Activated CD4-positive, alpha-beta T cell treated with anti-CD3 and anti-CD28 coated beads for 4 hours (primary cell): Measurements from ENCODE around the gene EBF3.

Experiments
- DNase-seq, 2 donors: peaks; one replicate each; pipeline ENCODE4 v3.0.0-alpha.2; 2020

Gene EBF3

DNA sequence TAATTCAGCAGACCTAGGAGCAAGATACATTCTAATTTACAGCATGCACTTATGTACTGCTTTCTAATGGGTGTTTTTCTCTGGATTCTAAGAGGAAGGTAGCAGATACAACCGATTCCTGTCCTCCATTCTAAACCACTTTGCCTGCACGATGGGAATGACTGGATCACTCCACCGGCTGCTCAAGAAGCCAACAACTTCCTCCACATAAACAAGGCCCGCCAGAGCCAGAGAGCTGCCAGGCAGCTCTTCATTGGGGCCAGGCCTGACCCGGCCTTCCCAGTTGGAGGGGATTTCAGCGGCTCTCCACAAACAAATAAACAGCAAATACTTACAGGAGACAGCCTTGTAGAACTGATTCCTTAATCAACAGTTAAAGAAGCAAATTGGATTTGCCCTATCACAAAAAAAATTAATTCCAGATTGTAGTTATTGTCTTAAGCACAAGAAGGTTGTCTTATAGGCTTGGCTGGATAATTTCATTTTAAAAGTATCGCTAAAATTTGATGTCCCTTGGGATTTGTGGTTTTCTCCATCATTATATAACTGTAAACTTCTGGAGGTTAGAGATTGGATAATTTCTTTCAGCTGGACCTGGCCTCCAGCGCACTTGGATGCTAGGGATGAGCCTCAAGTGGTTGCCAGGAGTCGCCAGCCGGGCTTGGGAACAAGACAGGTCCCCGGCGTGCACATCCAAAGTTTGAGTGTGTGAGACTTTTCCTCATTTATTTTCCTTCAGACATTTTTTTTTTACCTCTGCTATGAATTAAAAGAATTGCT, 20.9 kb downstream of the EBF3 start:
- no peak for DNase-seq

- no peak for DNase-seq
Measured at GRCh38 chr10:129942391-129942790, 21.7 kb downstream of the EBF3 start.

GRCh38 chr10:129942019-129942277, 22.1 kb downstream of the EBF3 start:
- DNase-seq, result no peak

DNA sequence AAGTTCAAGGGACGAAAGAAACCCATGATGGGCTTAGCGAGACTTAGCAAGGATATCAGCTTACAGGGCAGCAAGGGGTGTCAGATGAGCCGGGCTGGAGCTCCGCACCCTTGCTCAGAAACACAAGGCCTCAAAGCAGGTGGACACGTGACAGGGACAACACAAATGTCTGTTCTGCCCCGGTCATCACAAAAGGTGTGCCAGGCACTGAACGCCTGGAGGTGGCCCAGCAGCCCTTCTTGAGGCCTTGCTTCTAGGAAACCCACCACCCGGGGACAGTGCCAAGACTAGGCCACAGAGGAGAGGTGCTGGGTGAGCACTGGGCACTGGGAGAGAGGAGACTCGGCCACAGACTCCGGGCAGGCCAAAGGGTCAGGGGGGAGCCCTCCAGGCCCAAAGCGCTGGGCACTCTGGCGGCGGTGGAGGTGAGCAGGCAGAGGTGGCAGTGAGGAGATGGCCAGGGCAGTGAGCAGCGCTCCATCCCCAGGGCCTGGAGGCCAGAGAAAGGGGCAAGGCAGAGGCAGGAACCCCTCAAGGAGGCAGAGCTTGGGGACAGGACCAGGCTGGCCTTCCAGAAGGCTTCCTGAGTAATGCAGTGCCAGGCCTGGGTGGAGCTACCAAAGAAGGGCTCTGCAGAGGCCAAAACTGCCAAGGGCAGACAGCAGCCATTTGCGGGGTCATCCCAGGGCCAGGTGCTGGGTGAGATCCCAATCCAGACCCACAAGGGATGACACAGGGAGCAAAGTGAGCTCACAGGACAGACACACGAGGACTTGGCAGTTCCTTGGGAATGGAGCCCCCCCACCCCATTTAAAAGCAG, 22.7 kb downstream of the EBF3 start:
- DNase-seq, result no peak

GRCh38 chr10:129940617-129941198, 23.4 kb downstream of the EBF3 start:
- no peak for DNase-seq

- DNase-seq, result no peak
Measured at GRCh38 chr10:129939416-129940275, 24.4 kb downstream of the EBF3 start.

- no peak for DNase-seq
Measured at GRCh38 chr10:129938460-129938859, 25.6 kb downstream of the EBF3 start.

DNA sequence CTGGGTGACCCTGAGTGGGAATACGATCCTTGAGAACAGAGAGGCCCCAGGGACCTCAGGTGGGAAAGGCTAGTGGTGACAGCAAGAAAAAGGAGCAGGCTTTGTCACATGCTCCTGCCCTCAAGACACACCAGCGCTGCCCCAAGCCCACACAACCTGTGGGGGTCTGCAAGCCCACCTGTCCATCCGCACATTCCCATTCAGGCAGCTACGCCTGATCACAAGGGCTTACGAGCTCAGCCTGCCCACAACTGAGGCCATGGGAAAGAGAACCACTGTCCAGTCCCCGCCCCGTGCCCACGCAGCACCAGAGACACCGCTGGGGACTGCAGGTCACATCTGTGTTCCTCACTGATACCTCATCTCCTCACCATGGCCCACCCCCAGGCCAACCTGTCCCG, 26.7 kb downstream of the EBF3 start:
- DNase-seq, result no peak

- DNase-seq, result no peak
Measured at GRCh38 chr10:129936923-129937300, 27.2 kb downstream of the EBF3 start.

- DNase-seq, result no peak
Measured at GRCh38 chr10:129936266-129936922, 27.7 kb downstream of the EBF3 start.

DNA sequence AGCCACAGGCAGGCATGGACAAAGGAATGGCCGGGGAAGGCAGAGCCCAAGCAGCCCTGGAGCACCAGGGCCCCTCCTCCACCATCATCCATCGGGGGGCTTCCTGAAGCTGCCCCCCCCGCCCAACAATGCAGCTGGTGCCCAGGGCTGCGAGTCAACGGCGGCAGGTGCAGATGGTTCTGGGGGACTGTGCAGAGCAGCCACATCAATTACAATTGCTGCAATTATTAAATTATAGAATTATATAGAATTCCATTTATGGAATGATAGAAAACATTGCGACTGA, 28.3 kb downstream of the EBF3 start:
- no peak for DNase-seq

- no peak for DNase-seq
Measured at GRCh38 chr10:129935102-129935866, 28.8 kb downstream of the EBF3 start.

GRCh38 chr10:129934196-129934925, 29.7 kb downstream of the EBF3 start:
- DNase-seq, result no peak

DNA sequence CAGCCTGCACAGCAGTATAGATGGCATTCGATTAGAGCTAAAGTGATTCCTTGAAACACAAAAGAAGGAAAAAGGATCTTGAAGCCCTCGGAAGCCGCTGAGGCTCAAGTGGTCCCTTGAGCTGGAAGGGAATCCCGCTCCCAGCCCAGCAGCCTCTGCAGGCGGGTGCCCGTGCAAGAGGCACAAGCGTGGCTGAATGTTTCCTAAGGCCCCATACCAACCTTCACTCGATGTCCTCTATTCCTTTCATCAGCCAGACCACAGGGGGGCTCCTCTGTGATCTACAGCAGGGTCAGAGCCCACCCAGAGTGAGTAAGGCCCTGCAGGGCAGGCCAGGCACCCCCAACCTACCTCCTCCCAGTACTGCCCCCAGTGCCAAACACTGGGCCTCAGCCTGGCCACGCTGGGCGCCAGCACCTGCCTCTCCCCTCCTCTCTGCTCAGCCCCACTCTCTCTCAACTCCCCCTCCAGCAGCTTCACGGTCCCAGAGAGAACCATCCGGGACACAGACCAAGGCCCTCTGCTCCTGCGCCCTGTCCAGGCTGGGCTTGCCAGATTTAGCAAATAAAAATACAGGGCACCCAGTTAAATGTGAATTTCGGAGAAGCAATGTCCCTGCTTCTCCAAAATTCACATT, 30.5 kb downstream of the EBF3 start:
- DNase-seq, result no peak

GRCh38 chr10:129932751-129933433, 31.2 kb downstream of the EBF3 start:
- DNase-seq, result no peak

- DNase-seq, result no peak
Measured at GRCh38 chr10:129932182-129932581, 31.9 kb downstream of the EBF3 start.

DNA sequence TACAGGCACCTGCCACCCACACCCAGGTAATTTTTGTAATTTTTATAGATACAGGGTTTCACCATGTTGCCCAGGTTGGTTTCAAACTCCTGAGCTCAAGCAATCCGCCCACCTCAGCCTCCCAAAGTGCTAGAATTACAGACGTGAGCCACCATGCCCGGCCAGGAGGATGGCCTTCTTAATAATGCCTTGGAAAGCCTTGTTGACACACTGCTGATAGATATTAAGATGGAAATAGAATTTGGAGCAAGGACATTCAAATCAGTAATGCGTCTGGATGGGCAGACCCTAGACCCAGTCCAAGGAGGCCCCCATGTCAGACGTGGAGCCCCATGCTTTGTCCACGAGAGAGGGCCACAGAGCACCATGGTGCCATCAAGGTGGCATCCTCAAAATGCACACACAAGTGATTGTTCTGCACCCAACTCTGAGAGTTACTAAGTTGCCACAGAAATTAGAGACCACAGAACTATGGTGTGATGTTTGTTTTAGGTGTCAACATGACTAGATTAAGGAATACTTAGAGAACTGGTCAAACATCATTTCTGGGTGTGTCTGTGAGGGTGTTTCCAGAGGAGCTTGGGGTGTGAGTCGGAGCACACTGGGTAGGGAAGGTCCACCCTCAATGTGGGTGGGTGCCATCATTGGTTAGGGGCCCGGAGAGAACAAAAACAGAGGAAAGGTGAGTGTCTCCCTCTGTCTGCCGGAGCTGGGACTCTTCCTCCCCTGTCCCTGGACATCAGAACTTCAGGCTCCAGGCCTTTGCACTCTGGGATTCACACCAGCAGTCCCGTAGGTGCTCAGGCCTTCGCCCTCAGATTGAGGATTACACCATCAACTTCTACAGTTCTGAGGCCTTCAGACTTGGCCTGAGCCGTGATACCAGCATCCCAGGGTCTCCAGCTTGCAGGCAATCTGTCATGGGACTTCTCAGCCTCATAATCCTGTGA, 34.5 kb downstream of the EBF3 start:
- DNase-seq, result no peak

DNA sequence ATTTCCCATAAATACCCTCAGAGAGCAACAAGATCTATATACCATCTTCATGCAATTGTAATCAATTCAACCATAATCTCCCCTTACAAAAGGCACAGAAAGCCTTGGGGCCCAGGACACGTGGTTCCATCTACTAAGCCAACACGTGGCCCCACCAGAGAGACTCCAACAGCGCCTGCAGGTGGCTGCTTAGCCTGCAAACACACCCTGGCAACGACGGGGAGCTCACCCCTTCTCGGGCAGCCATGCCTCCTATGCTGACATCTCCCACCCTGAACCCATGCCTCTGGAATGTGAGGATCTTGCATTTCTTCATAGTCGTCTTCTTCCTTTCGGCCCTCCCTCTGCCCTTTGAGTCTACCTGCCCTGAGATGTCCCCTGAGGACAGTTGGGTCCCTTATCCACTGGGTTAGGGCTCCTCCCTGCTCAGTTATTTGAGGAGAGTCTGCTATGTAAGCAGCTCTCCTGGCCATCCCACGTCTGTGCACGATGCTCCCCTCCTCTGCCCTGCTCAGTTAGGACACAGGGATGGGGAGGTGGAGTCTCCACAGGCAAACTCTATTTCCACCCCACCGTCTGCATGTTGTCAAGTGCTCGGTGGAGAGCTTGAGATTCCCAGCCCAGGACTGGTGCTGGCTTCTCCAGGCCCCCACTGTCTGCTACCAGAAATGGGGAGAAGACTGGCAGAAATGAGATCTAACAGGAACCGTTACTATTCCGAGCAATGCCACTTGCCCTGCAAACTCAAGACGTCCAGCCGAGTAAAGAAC, 36.5 kb downstream of the EBF3 start:
- DNase-seq, result no peak
